PC-9 (cell line): ENCODE measurements around the gene ACADVL. TPM values are rescaled to one million over a fixed set of nuclear protein-coding genes. Genes with fewer than 3 reads are reported as not detected.

Experiments used
- BruUV-seq: library from RNA; stranded (reverse); fragments of 400-500 nt; replicated peaks from 2 replicates; lab custom pipeline; 2021; lab: Mats Ljungman, UMichigan
- CTCF ChIA-PET: fragments of 300-600 bp; sonication (Branson Sonifier 250); formaldehyde crosslinking; loops from one replicate; lab custom pipeline; 2022; ENCODE audit warnings: antibody characterized with exemption; lab: Charles Lee
- POLR2A ChIA-PET: fragments of 300-600 bp; sonication (Branson Sonifier 250); formaldehyde crosslinking; loops from one replicate; lab custom pipeline; 2022; ENCODE audit warnings: antibody characterized with exemption; ENCODE audit not compliant: unreplicated experiment; lab: Charles Lee
- DNase-seq, 2 experiments: peaks; one replicate each; pipeline versions ENCODE4 v3.0.0 to v3.0.0-alpha.2; 2015 to 2022; ENCODE audit warnings: mixed read lengths in 1 of 2
- H2AFZ ChIP-seq: fragments of 200-600 bp; sonication (generic); 2 replicates; pipeline ENCODE4 v1.8.1; 2017; ENCODE audit warnings: antibody characterized with exemption
- H3F3A ChIP-seq: fragments of 200-600 bp; sonication (generic); 2 replicates; pipeline ENCODE4 v1.8.1; 2017; ENCODE audit warnings: antibody characterized with exemption, mild to moderate bottlenecking, low read depth; ENCODE audit not compliant: insufficient read depth
- H3K27ac ChIP-seq: fragments of 200-600 bp; sonication (generic); 2 replicates; pipeline ENCODE4 v1.6.1; 2016; ENCODE audit warnings: mixed run types
- H3K27me3 ChIP-seq: fragments of 200-600 bp; sonication (generic); 2 replicates; pipeline ENCODE4 v1.6.1; 2016; ENCODE audit warnings: low read depth, mixed run types; ENCODE audit not compliant: insufficient read depth
- H3K36me3 ChIP-seq: fragments of 200-600 bp; sonication (generic); 2 replicates; pipeline ENCODE4 v1.6.1; 2016; ENCODE audit warnings: low read depth, mixed run types
- H3K4me1 ChIP-seq: fragments of 200-600 bp; sonication (generic); replicated peaks from 2 replicates; pipeline ENCODE4 v1.6.1; 2016; ENCODE audit warnings: mixed run types; ENCODE audit not compliant: insufficient read depth
- H3K4me2 ChIP-seq: fragments of 200-600 bp; sonication (generic); 2 replicates; pipeline ENCODE4 v1.6.1; 2017; ENCODE audit warnings: mixed run types
- H3K4me3 ChIP-seq: fragments of 200-600 bp; sonication (generic); 2 replicates; pipeline ENCODE4 v1.6.1; 2016; ENCODE audit warnings: mixed run types
- H3K79me2 ChIP-seq: fragments of 200-600 bp; sonication (generic); 2 replicates; pipeline ENCODE4 v1.6.1; 2017; ENCODE audit warnings: low read depth, mixed run types
- H3K9me2 ChIP-seq: fragments of 200-600 bp; sonication (generic); 2 replicates; pipeline ENCODE4 v1.8.1; 2017; ENCODE audit warnings: mild to moderate bottlenecking; ENCODE audit not compliant: insufficient read depth
- H3K9me3 ChIP-seq: fragments of 200-600 bp; sonication (generic); 2 replicates; pipeline ENCODE4 v1.8.1; 2016; ENCODE audit warnings: low read depth; ENCODE audit not compliant: insufficient read depth
- H4K20me1 ChIP-seq: fragments of 200-600 bp; sonication (generic); 2 replicates; pipeline ENCODE4 v1.8.1; 2017; ENCODE audit not compliant: insufficient read depth
- EZH2 ChIP-seq: fragments of 200-600 bp; sonication (generic); IDR thresholded peaks from 2 replicates; pipeline ENCODE4 v1.8.0; 2017; ENCODE audit warnings: antibody characterized with exemption, low read depth
- intact Hi-C: fragments of 100-400 bp; cut with micrococcal nuclease; formaldehyde crosslinking; loops from one replicate; pipeline ENCODE4 v1.10.0; 2022; ENCODE audit not compliant: unreplicated experiment
- total RNA-seq: library from RNA; stranded (reverse); gene quantifications from 2 replicates; pipeline ENCODE4 v1.2.3, GENCODE V29; 2021
- TF ChIP-seq, protein P1 (sequence below): fragments of 200-600 bp; sonication (generic); conservative IDR thresholded peaks from 2 replicates; pipeline ENCODE4 v1.6.1; 2017; ENCODE audit warnings: mixed run types, antibody characterized with exemption, mild to moderate bottlenecking, moderate library complexity

The ACADVL gene
- total RNA-seq, 1 experiment from 2014 or later: 604 TPM

DNA sequence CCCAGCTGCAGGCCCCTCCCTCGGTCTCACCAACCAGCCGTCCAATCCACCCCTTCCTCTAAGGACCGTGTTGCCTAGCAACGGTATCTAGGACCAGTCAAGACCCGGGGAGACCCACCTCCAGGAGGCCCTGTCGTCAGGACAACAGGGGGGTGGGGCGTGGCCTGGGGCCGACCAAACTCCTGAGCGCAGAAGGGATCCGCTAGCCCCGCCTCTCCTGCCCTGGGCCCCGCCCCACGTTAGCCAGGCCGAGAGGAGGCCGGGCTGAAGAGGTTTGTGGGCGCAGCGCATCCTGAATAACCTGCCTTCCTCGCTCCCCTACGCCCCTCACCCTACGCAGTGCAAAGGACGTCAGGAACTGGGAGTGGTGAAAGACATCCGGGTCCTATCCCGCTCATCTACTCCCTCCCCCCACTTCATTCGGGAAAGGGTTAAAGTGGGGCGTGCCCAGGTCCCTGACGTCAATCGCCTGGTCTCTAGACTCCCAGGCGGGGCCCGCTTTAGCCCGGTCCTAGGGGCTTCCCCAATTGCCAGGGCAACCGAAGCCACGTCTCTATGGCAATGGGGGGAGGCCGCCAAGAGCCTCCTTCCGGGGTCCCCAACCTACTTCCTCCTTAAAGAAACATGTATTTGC is 14.8 kb upstream of the ACADVL start:
- TF ChIP-seq, protein P1, sequence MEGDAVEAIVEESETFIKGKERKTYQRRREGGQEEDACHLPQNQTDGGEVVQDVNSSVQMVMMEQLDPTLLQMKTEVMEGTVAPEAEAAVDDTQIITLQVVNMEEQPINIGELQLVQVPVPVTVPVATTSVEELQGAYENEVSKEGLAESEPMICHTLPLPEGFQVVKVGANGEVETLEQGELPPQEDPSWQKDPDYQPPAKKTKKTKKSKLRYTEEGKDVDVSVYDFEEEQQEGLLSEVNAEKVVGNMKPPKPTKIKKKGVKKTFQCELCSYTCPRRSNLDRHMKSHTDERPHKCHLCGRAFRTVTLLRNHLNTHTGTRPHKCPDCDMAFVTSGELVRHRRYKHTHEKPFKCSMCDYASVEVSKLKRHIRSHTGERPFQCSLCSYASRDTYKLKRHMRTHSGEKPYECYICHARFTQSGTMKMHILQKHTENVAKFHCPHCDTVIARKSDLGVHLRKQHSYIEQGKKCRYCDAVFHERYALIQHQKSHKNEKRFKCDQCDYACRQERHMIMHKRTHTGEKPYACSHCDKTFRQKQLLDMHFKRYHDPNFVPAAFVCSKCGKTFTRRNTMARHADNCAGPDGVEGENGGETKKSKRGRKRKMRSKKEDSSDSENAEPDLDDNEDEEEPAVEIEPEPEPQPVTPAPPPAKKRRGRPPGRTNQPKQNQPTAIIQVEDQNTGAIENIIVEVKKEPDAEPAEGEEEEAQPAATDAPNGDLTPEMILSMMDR: no peak
- TF ChIP-seq EZH2: no peak
- no TSS peak for BruUV-seq
- intact Hi-C loops: no loop called here
- Histone ChIP-seq H3K4me1 (no peaks in the 10 kb centered on the region), H3F3A (0 out of 2 replicates have a peak, but pooled peaks cover 3% of the 10 kb centered on the region), H3K9me3 (no peaks in the 10 kb centered on the region), H3K27me3 (no peaks in the 10 kb centered on the region), H4K20me1 (no peaks in the 10 kb centered on the region), H3K36me3 (no peaks in the 10 kb centered on the region), H3K27ac (no peak overlapping the region), H3K79me2 (no peaks in the 10 kb centered on the region), H2AFZ (no peak overlapping the region), H3K4me2 (no peak overlapping the region), H3K9me2 (no peaks in the 10 kb centered on the region), H3K4me3 (no peak overlapping the region)
- POLR2A ChIA-PET: no interaction called here
- CTCF ChIA-PET: no interaction called here
- peak in 1 of 2 experiments; percentile 41 for DNase-seq

DNA sequence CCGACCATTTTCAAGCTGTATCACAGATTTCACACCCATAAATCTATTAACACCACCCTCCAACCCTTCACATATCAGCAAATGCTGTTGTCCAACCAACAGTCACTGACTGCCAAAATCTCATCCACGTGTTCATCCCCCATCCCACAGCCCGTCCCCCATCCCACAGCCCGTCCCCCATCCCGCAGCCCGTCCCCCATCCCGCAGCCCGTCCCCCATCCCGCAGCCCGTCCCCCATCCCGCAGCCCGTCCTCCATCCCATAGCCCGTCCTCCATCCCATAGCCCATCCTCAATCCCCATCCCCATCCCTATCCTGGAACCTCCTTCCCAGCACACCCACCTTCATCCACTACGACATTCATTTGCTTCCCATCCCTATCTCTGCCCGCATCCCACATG is 14.2 kb upstream of the ACADVL start:
- no peak overlapping the region for H3K4me3 ChIP-seq
- H2AFZ ChIP-seq: no peak overlapping the region
- no peaks in the 10 kb centered on the region for H3K36me3 ChIP-seq
- ChIA-PET POLR2A (no interaction called here), CTCF (no interaction called here)
- no peak overlapping the region for H3K27ac ChIP-seq
- H3K27me3 ChIP-seq: no peaks in the 10 kb centered on the region
- H3K9me3 ChIP-seq: no peaks in the 10 kb centered on the region
- no peaks in the 10 kb centered on the region for H3K79me2 ChIP-seq
- no peaks in the 10 kb centered on the region for H3K9me2 ChIP-seq
- no peak for TF ChIP-seq EZH2
- TF ChIP-seq, protein P1: no peak
- intact Hi-C loops: no loop called here
- DNase-seq: no peak
- no peaks in the 10 kb centered on the region for H3F3A ChIP-seq
- H3K4me1 ChIP-seq: no peaks in the 10 kb centered on the region
- no TSS peak for BruUV-seq
- H3K4me2 ChIP-seq: no peak overlapping the region
- H4K20me1 ChIP-seq: no peaks in the 10 kb centered on the region

DNA sequence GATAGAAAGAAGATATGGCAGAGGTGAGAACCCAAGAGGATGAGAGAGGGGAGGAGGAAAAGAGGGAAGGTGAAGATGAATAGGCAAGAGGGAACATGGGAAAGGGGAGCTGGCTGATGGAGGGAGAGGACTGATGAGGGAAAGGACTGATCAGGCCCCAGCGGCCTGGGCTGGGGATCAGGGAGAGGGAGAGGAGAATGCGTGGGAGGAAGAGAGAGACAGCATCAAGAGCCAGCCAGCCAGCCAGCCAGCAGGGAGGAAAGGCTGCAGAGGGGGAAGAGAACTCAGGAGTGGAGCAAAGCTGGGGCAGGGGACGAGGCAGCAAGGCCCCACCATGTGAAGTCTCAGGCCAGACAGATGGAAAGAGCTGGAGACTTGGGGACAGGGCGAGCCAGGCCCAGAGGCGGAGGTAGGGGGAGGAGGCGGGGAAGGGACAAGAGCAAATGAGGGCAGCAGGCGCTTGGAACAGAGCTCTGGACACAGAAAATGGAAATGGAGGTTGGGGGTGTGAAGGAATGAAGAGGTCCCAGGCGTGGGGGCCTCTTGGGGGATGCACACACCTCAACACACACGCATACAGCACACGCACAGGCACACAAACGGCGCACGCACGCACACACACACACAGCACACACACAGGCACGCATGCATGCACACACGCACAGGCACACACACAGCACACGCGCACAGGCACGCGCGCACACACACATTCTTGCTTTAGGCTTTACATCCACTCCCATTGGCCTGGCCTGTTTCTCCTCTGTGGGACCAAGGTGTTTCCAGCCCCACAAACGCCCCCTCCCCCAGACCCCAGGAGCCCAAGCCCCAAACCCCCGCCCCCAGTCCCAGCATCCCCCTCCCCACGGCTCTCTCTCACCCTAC is 12.4 kb upstream of the ACADVL start:
- H2AFZ ChIP-seq: no peak overlapping the region
- ChIA-PET POLR2A (no interaction called here), CTCF (no interaction called here)
- H3K9me3 ChIP-seq: no peaks in the 10 kb centered on the region
- no peak for DNase-seq
- no peaks in the 10 kb centered on the region for H3K27me3 ChIP-seq
- no peaks in the 10 kb centered on the region for H3K9me2 ChIP-seq
- TF ChIP-seq, protein P1: no peak
- no peak for TF ChIP-seq EZH2
- no peaks in the 10 kb centered on the region for H3K79me2 ChIP-seq
- no peaks in the 10 kb centered on the region for H3K4me1 ChIP-seq
- intact Hi-C loops: no loop called here
- H3K27ac ChIP-seq: no peak overlapping the region
- H4K20me1 ChIP-seq: no peaks in the 10 kb centered on the region
- H3K4me2 ChIP-seq: no peak overlapping the region
- no peak overlapping the region for H3K4me3 ChIP-seq
- no peaks in the 10 kb centered on the region for H3K36me3 ChIP-seq
- BruUV-seq: no TSS peak
- 0 out of 2 replicates have a peak, but pooled peaks cover 3% of the 10 kb centered on the region for H3F3A ChIP-seq
